Chondrocyte (in vitro differentiated cells): ENCODE measurements around the gene METTL16. TPM values are rescaled to one million over a fixed set of nuclear protein-coding genes. Genes with fewer than 3 reads are reported as not detected.
"Not testable (repeated sequence)": the region's sequence is repeated elsewhere in the genome, so short reads cannot be mapped to it uniquely, and the experiment has no call there.

Source experiments
- DNase-seq: peaks from one replicate; pipeline ENCODE4 v3.0.0; 2021; ENCODE audit warnings: mixed read lengths, low spot score
- H3K27ac Mint-ChIP-seq: one replicate; pipeline ENCODE4 v1.8.0; 2021; ENCODE audit warnings: mild to moderate bottlenecking, moderate library complexity, mixed read lengths; ENCODE audit not compliant: unreplicated experiment
- H3K27me3 Mint-ChIP-seq: 2 replicates; pipeline ENCODE4 v1.8.0; 2021; ENCODE audit warnings: low read depth, mixed read lengths
- H3K36me3 Mint-ChIP-seq: 2 replicates; pipeline ENCODE4 v1.8.0; 2021; ENCODE audit warnings: low read depth, mixed read lengths
- H3K4me1 Mint-ChIP-seq: 2 replicates; pipeline ENCODE4 v1.8.0; 2021; ENCODE audit warnings: low read depth, mild to moderate bottlenecking, mixed read lengths
- H3K4me3 Mint-ChIP-seq: one replicate; pipeline ENCODE4 v1.8.0; 2021; ENCODE audit warnings: mild to moderate bottlenecking, moderate library complexity, mixed read lengths; ENCODE audit not compliant: unreplicated experiment
- H3K9me3 Mint-ChIP-seq: 2 replicates; pipeline ENCODE4 v1.8.0; 2021; ENCODE audit warnings: low read depth, mixed read lengths
- CTCF ChIP-seq: fragments of 200-600 bp; sonication (generic); IDR thresholded peaks from 2 replicates; pipeline ENCODE4 v1.5.0; 2021; ENCODE audit warnings: antibody characterized with exemption, mild to moderate bottlenecking, moderate library complexity
- total RNA-seq: library from RNA; stranded (reverse); gene quantifications from 3 replicates; pipeline ENCODE4 v1.2.1, GENCODE V29; 2021

The METTL16 gene
- total RNA-seq, 1 donor from 2014 or later = 21.2 TPM

GRCh38 chr17:2532146-2532720 is 20.5 kb upstream of the METTL16 start:
- Mint-ChIP-seq H3K9me3 (no peaks in the 10 kb centered on the region), H3K27me3 (no peaks in the 10 kb centered on the region), H3K4me1 (no peaks in the 10 kb centered on the region), H3K27ac (no peak overlapping the region), H3K4me3 (no peak overlapping the region), H3K36me3 (no peaks in the 10 kb centered on the region)
- TF ChIP-seq CTCF = no peak
- DNase-seq = no peak

GRCh38 chr17:2531243-2531954 is 19.7 kb upstream of the METTL16 start:
- not testable (repeated sequence) for H3K27me3 Mint-ChIP-seq, H3K27ac Mint-ChIP-seq, DNase-seq

GRCh38 chr17:2521775-2522410 is 10.2 kb upstream of the METTL16 start:
- not testable (repeated sequence) for H3K36me3 Mint-ChIP-seq, H3K4me3 Mint-ChIP-seq, H3K27ac Mint-ChIP-seq, DNase-seq, H3K9me3 Mint-ChIP-seq, H3K27me3 Mint-ChIP-seq, H3K4me1 Mint-ChIP-seq

More at GRCh38 chr17:2531243-2531954, 19.7 kb upstream of the METTL16 start:
- H3K9me3 Mint-ChIP-seq, H3K4me1 Mint-ChIP-seq, H3K36me3 Mint-ChIP-seq, H3K4me3 Mint-ChIP-seq: not testable (repeated sequence)

- no peaks in the 10 kb centered on the region for H3K4me1 Mint-ChIP-seq
- no peak for DNase-seq
- TF ChIP-seq CTCF = no peak
- no peak overlapping the region for H3K4me3 Mint-ChIP-seq
- no peaks in the 10 kb centered on the region for H3K36me3 Mint-ChIP-seq
- H3K27ac Mint-ChIP-seq = no peak overlapping the region
- H3K9me3 Mint-ChIP-seq = no peaks in the 10 kb centered on the region
- H3K27me3 Mint-ChIP-seq = no peaks in the 10 kb centered on the region
Observed at GRCh38 chr17:2521257-2521656, 9.6 kb upstream of the METTL16 start.

- H3K4me1 Mint-ChIP-seq = no peaks in the 10 kb centered on the region
- H3K27me3 Mint-ChIP-seq = no peaks in the 10 kb centered on the region
- no peak overlapping the region for H3K4me3 Mint-ChIP-seq
- DNase-seq = no peak
- no peaks in the 10 kb centered on the region for H3K36me3 Mint-ChIP-seq
- H3K9me3 Mint-ChIP-seq = no peaks in the 10 kb centered on the region
- no peak for TF ChIP-seq CTCF
- no peak overlapping the region for H3K27ac Mint-ChIP-seq
Observed at GRCh38 chr17:2517539-2517938, 5.9 kb upstream of the METTL16 start.

GRCh38 chr17:2511138-2511461 is 588 bp downstream of the METTL16 start:
- H3K27ac Mint-ChIP-seq = no peak overlapping the region
- no peak overlapping the region for H3K4me3 Mint-ChIP-seq
- H3K27me3 Mint-ChIP-seq = no peaks in the 10 kb centered on the region
- no peak for DNase-seq
- peak; percentile 18 for TF ChIP-seq CTCF
- H3K36me3 Mint-ChIP-seq = no peaks in the 10 kb centered on the region
- H3K9me3 Mint-ChIP-seq = no peaks in the 10 kb centered on the region
- peaks cover 8% of the 10 kb centered on the region for H3K4me1 Mint-ChIP-seq
